ENCODE measurements around the gene EIF1AD.

GRCh38 chr11:65987336-65987735 lies 14.6 kb downstream of the EIF1AD start:
- TF ChIP-seq CTCF (IDR thresholded peaks at IDR 0.05): no peak
- no peak for TF ChIP-seq TCF7L2 (IDR thresholded peaks at IDR 0.05; ENCODE audit: low read depth, low read length)
- TF ChIP-seq POLR2AphosphoS5 (IDR thresholded peaks at IDR 0.05; ENCODE audit: low read depth, low read length): no peak
- no peak for TF ChIP-seq REST (IDR thresholded peaks at IDR 0.05; ENCODE audit: insufficient read depth in 1 of 2, low read depth in 2 of 2, low read length in 1 of 2)
